IMR-90 (cell line): ENCODE results near the gene KLK10. TPM values are rescaled to one million over a fixed set of nuclear protein-coding genes. Genes with fewer than 3 reads are reported as not detected.

Source experiments
- ATAC-seq: fragments of 200-7000 bp; cut with Tn5 transposase; 2 replicates; pipeline ENCODE4 v1.9.1; 2020; ENCODE audit warnings: low read depth, mild to moderate bottlenecking, moderate library complexity
- BruUV-seq: library from RNA; stranded (reverse); fragments of 400-500 nt; replicated peaks from 2 replicates; lab custom pipeline; 2021; lab: Mats Ljungman, UMichigan
- CTCF ChIA-PET: fragments of 300-600 bp; formaldehyde crosslinking; extraction: SDS; loops from one replicate; lab custom pipeline; 2021; ENCODE audit warnings: antibody characterized with exemption; lab: Yijun Ruan, JAX
- POLR2A ChIA-PET: fragments of 300-600 bp; sonication (Branson Sonifier 250); formaldehyde crosslinking; loops from one replicate; lab custom pipeline; 2022; ENCODE audit warnings: antibody characterized with exemption; ENCODE audit not compliant: unreplicated experiment; lab: Charles Lee
- DNase-seq: peaks from one replicate; pipeline ENCODE4 v3.0.0; 2013
- H2AFZ ChIP-seq: replicated peaks from 2 replicates; pipeline ENCODE3; 2013; ENCODE audit warnings: low read length, mild to moderate bottlenecking; ENCODE audit not compliant: poor library complexity
- H2AK5ac ChIP-seq: 2 replicates; pipeline ENCODE4 v1.6.1; 2013; ENCODE audit warnings: low read depth, low read length, inconsistent platforms
- H2AK9ac ChIP-seq: replicated peaks from 2 replicates; pipeline ENCODE3; 2013; ENCODE audit warnings: mild to moderate bottlenecking, low read depth, low read length, moderate library complexity; ENCODE audit not compliant: poor library complexity
- H2BK120ac ChIP-seq: 2 replicates; pipeline ENCODE4 v1.6.1; 2013; ENCODE audit warnings: low read depth, low read length, inconsistent platforms
- H2BK15ac ChIP-seq: 3 replicates; pipeline ENCODE4 v1.6.1; 2013; ENCODE audit warnings: low read depth, low read length, inconsistent platforms
- H2BK20ac ChIP-seq: 2 replicates; pipeline ENCODE4 v1.6.1; 2013; ENCODE audit warnings: low read depth, mild to moderate bottlenecking, inconsistent platforms, low read length, moderate library complexity
- H2BK5ac ChIP-seq: 2 replicates; pipeline ENCODE4 v1.6.1; 2013; ENCODE audit warnings: mild to moderate bottlenecking, low read depth, low read length, inconsistent platforms; ENCODE audit not compliant: poor library complexity, severe bottlenecking
- H3K14ac ChIP-seq: replicated peaks from 2 replicates; pipeline ENCODE4 v1.6.1; 2013; ENCODE audit warnings: low read depth, low read length, inconsistent platforms
- H3K18ac ChIP-seq: 2 replicates; pipeline ENCODE4 v1.6.1; 2013; ENCODE audit warnings: low read depth, low read length, control low read depth
- H3K23ac ChIP-seq: 2 replicates; pipeline ENCODE4 v1.6.1; 2013; ENCODE audit warnings: low read depth, low read length, inconsistent platforms
- H3K27ac ChIP-seq: 2 replicates; pipeline ENCODE4 v1.5.1; 2013; ENCODE audit warnings: mild to moderate bottlenecking, control low read depth, low read length; ENCODE audit not compliant: insufficient read depth
- H3K27me3 ChIP-seq: 2 replicates; pipeline ENCODE4 v1.6.1; 2013; ENCODE audit warnings: low read length; ENCODE audit not compliant: control insufficient read depth, insufficient read depth
- H3K36me3 ChIP-seq: 2 replicates; pipeline ENCODE4 v1.6.1; 2013; ENCODE audit warnings: low read length, mixed read lengths; ENCODE audit not compliant: control insufficient read depth, insufficient read depth
- H3K4ac ChIP-seq: 2 replicates; pipeline ENCODE4 v1.6.1; 2013; ENCODE audit warnings: low read depth, low read length, inconsistent platforms
- H3K4me1 ChIP-seq: 2 replicates; pipeline ENCODE4 v1.6.1; 2013; ENCODE audit warnings: low read length, mixed read lengths; ENCODE audit not compliant: control insufficient read depth, insufficient read depth
- H3K4me2 ChIP-seq: 2 replicates; pipeline ENCODE4 v1.6.1; 2013; ENCODE audit warnings: low read depth, mild to moderate bottlenecking, control low read depth, low read length, moderate library complexity
- H3K4me3 ChIP-seq: 2 replicates; pipeline ENCODE4 v1.5.1; 2013; ENCODE audit warnings: low read depth, mild to moderate bottlenecking, control low read depth, low read length, moderate library complexity; ENCODE audit not compliant: insufficient read depth
- H3K56ac ChIP-seq: 2 replicates; pipeline ENCODE4 v1.6.1; 2013; ENCODE audit warnings: low read length, inconsistent platforms; ENCODE audit not compliant: insufficient read depth; ENCODE audit errors: extremely low read depth
- H3K79me1 ChIP-seq, 2 experiments: 2 replicates each; pipeline ENCODE4 v1.6.1; 2013; ENCODE audit warnings: low read length in 2 of 2, inconsistent platforms in 1 of 2, low read depth in 1 of 2
- H3K9ac ChIP-seq: 2 replicates; pipeline ENCODE4 v1.6.1; 2013; ENCODE audit warnings: low read depth, low read length, control low read depth
- H3K9me1 ChIP-seq: 2 replicates; pipeline ENCODE4 v1.6.1; 2013; ENCODE audit warnings: low read length, inconsistent platforms; ENCODE audit not compliant: insufficient read depth
- H3K9me3 ChIP-seq: 2 replicates; pipeline ENCODE4 v1.6.1; 2013; ENCODE audit warnings: low read length; ENCODE audit not compliant: control insufficient read depth, insufficient read depth
- H4K20me1 ChIP-seq: 2 replicates; pipeline ENCODE4 v1.6.1; 2013; ENCODE audit warnings: low read length, inconsistent platforms; ENCODE audit not compliant: insufficient read depth
- H4K5ac ChIP-seq: 2 replicates; pipeline ENCODE4 v1.6.1; 2013; ENCODE audit warnings: mild to moderate bottlenecking, low read depth, low read length, control low read depth
- H4K8ac ChIP-seq, 2 experiments: 2 replicates each; pipeline ENCODE4 v1.6.1; 2013; ENCODE audit warnings: low read depth in 2 of 2, low read length in 2 of 2, control low read depth in 1 of 2, inconsistent platforms in 1 of 2
- H4K91ac ChIP-seq: 2 replicates; pipeline ENCODE4 v1.6.1; 2013; ENCODE audit warnings: low read depth, low read length, inconsistent platforms; ENCODE audit not compliant: insufficient read depth
- BHLHE40 ChIP-seq: fragments of 150-350 bp; IDR thresholded peaks from 2 replicates; pipeline ENCODE4 v1.6.1; 2016; ENCODE audit warnings: mild to moderate bottlenecking, low read depth, low read length
- CEBPB ChIP-seq: IDR thresholded peaks from 2 replicates; pipeline ENCODE4 v1.6.1; 2012; ENCODE audit warnings: low read depth, low read length, improper control_type of control experiment
- CHD1 ChIP-seq: IDR thresholded peaks from 2 replicates; pipeline ENCODE4 v1.6.1; 2012; ENCODE audit warnings: low read depth, low read length, improper control_type of control experiment
- ELK1 ChIP-seq: fragments of 150-350 bp; IDR thresholded peaks from 2 replicates; pipeline ENCODE4 v1.6.1; 2016; ENCODE audit warnings: low read depth, mild to moderate bottlenecking, low read length, moderate library complexity, borderline replicate concordance
- FOS ChIP-seq: fragments of 150-350 bp; IDR thresholded peaks from 2 replicates; pipeline ENCODE4 v1.6.1; 2016; ENCODE audit warnings: low read depth, low read length
- MAFK ChIP-seq: IDR thresholded peaks from 2 replicates; pipeline ENCODE4 v1.6.1; 2012; ENCODE audit warnings: low read depth, low read length, improper control_type of control experiment
- MAZ ChIP-seq: IDR thresholded peaks from 2 replicates; pipeline ENCODE4 v1.6.1; 2012; ENCODE audit warnings: low read depth, mild to moderate bottlenecking, low read length, improper control_type of control experiment, moderate library complexity, borderline replicate concordance
- MXI1 ChIP-seq: IDR thresholded peaks from 2 replicates; pipeline ENCODE4 v1.6.1; 2012; ENCODE audit warnings: low read depth, mild to moderate bottlenecking, low read length, moderate library complexity, borderline replicate concordance
- NFE2L2 ChIP-seq: fragments of 150-350 bp; IDR thresholded peaks from 2 replicates; pipeline ENCODE4 v1.6.1; 2016; ENCODE audit warnings: low read depth, mild to moderate bottlenecking, low read length
- POLR2A ChIP-seq: IDR thresholded peaks from 2 replicates; pipeline ENCODE4 v1.6.1; 2012; ENCODE audit warnings: mild to moderate bottlenecking, low read depth, low read length
- RAD21 ChIP-seq: IDR thresholded peaks from 2 replicates; pipeline ENCODE4 v1.6.1; 2012; ENCODE audit warnings: low read length, improper control_type of control experiment
- RCOR1 ChIP-seq: IDR thresholded peaks from 2 replicates; pipeline ENCODE4 v1.6.1; 2012; ENCODE audit warnings: mild to moderate bottlenecking, low read length, improper control_type of control experiment; ENCODE audit not compliant: insufficient replicate concordance
- RFX5 ChIP-seq: IDR thresholded peaks from 2 replicates; pipeline ENCODE4 v1.8.0; 2012; ENCODE audit warnings: low read depth, mild to moderate bottlenecking, low read length, moderate library complexity
- SMC3 ChIP-seq: fragments of 150-350 bp; IDR thresholded peaks from 2 replicates; pipeline ENCODE4 v1.6.1; 2016; ENCODE audit warnings: low read depth, mild to moderate bottlenecking, antibody characterized with exemption, low read length, moderate library complexity
- WGBS, 2 experiments: methylation state at CpG; one replicate each; pipeline versions ENCODE4 v1.1.5 to v1.1.7; 2013; ENCODE audit warnings: missing lambda C conversion rate in 2 of 2; ENCODE audit not compliant: insufficient read length in 1 of 2; ENCODE audit errors: extremely low coverage in 2 of 2; 5-methylcytosine and 5-hydroxymethylcytosine counted together
- dilution Hi-C: fragments of 300-500 bp; cut with HindIII; formaldehyde crosslinking; loops from one replicate; pipeline ENCODE4 v1.14.3; 2018; ENCODE audit warnings: low sequenced_read_pairs; ENCODE audit not compliant: unreplicated experiment
- in situ Hi-C: fragments of 300-500 bp; cut with MboI; formaldehyde crosslinking; loops from 3 replicates; pipeline ENCODE4 v1.14.3; 2019; ENCODE audit warnings: low sequenced_read_pairs, inconsistent platforms, mixed read lengths
- intact Hi-C: fragments of 100-400 bp; cut with micrococcal nuclease; formaldehyde crosslinking; loops from 2 replicates; pipeline ENCODE4 v1.10.0; 2022
- polyA plus RNA-seq, 3 experiments: library from polyadenylated mRNA; depleted of rRNA; stranded (reverse); fragments of >200 nt; gene quantifications; 2 replicates each; pipeline ENCODE4 v1.2.3, GENCODE V29; 2012; ENCODE audit warnings: low replicate concordance in 1 of 3
- total RNA-seq: library from RNA; depleted of rRNA; stranded (reverse); fragments of >200 nt; gene quantifications from 2 replicates; pipeline ENCODE4 v1.2.3, GENCODE V29; 2012
- TF ChIP-seq, protein P1 (sequence below): conservative IDR thresholded peaks from 2 replicates; pipeline ENCODE4 v1.5.1; 2012; ENCODE audit warnings: mild to moderate bottlenecking, low read depth, low read length, improper control_type of control experiment
- TF ChIP-seq, protein P2 (sequence below): fragments of 150-350 bp; IDR thresholded peaks from 2 replicates; pipeline ENCODE4 v1.6.1; 2017; ENCODE audit warnings: mild to moderate bottlenecking, antibody characterized with exemption, low read length, low read depth

Gene KLK10
- total and polyA plus RNA-seq, 2 of the 4 experiments (the other 2 are of a cell fraction), result not detected

- Histone ChIP-seq H3K4me2 (no peak overlapping the region), H3K56ac (no peak overlapping the region), H3K23ac (no peak overlapping the region), H2AFZ (no peak overlapping the region), H3K9ac (no peak overlapping the region), H4K20me1 (no peaks in the 10 kb centered on the region), H2BK5ac (no peak overlapping the region), H3K36me3 (no peaks in the 10 kb centered on the region), H3K79me1 (no peaks in the 10 kb centered on the region), H3K18ac (no peak overlapping the region), H4K5ac (no peak overlapping the region), H2BK15ac (no peak overlapping the region), H3K27ac (no peak overlapping the region), H4K91ac (no peak overlapping the region), H3K14ac (no peak overlapping the region), H2BK20ac (no peak overlapping the region), H2AK5ac (no peak overlapping the region), H2AK9ac (no peak overlapping the region), H3K4me1 (no peaks in the 10 kb centered on the region), H3K4ac (no peak overlapping the region), H3K27me3 (peaks cover 11% of the 10 kb centered on the region), H4K8ac (no peak overlapping the region), H3K9me1 (no peaks in the 10 kb centered on the region), H3K4me3 (no peak overlapping the region), H3K9me3 (no peaks in the 10 kb centered on the region), H2BK120ac (no peak overlapping the region)
- ChIA-PET POLR2A (no interaction called here), CTCF (no interaction called here)
- dilution Hi-C loops, result no loop called here
- TF ChIP-seq, protein P1, sequence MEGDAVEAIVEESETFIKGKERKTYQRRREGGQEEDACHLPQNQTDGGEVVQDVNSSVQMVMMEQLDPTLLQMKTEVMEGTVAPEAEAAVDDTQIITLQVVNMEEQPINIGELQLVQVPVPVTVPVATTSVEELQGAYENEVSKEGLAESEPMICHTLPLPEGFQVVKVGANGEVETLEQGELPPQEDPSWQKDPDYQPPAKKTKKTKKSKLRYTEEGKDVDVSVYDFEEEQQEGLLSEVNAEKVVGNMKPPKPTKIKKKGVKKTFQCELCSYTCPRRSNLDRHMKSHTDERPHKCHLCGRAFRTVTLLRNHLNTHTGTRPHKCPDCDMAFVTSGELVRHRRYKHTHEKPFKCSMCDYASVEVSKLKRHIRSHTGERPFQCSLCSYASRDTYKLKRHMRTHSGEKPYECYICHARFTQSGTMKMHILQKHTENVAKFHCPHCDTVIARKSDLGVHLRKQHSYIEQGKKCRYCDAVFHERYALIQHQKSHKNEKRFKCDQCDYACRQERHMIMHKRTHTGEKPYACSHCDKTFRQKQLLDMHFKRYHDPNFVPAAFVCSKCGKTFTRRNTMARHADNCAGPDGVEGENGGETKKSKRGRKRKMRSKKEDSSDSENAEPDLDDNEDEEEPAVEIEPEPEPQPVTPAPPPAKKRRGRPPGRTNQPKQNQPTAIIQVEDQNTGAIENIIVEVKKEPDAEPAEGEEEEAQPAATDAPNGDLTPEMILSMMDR, result no peak
- TF ChIP-seq ELK1 (no peak), CHD1 (no peak), RFX5 (no peak), MXI1 (no peak), MAFK (no peak), FOS (no peak), POLR2A (no peak), RCOR1 (no peak), SMC3 (no peak), MAZ (no peak), CEBPB (no peak), NFE2L2 (no peak), RAD21 (no peak), BHLHE40 (no peak)
- TF ChIP-seq, protein P2, sequence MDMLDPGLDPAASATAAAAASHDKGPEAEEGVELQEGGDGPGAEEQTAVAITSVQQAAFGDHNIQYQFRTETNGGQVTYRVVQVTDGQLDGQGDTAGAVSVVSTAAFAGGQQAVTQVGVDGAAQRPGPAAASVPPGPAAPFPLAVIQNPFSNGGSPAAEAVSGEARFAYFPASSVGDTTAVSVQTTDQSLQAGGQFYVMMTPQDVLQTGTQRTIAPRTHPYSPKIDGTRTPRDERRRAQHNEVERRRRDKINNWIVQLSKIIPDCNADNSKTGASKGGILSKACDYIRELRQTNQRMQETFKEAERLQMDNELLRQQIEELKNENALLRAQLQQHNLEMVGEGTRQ, result no peak
- intact Hi-C loops, result no loop called here
- in situ Hi-C loops, result no loop called here
- WGBS, 2 experiments, result 95% methylated on average over 4 of the region's 11 CpGs; no CpG with 5 or more reads in 1 of the 2 experiments
- no peak for ATAC-seq
- no TSS peak for BruUV-seq
- DNase-seq, result no peak
Measured at GRCh38 chr19:51023946-51024345, 4.4 kb upstream of the KLK10 start.
